ENCODE measurements around the gene CYBRD1.
"Not testable (repeated sequence)": the region's sequence is repeated elsewhere in the genome, so short reads cannot be mapped to it uniquely, and the experiment has no call there.

CYBRD1 gene, protein sequence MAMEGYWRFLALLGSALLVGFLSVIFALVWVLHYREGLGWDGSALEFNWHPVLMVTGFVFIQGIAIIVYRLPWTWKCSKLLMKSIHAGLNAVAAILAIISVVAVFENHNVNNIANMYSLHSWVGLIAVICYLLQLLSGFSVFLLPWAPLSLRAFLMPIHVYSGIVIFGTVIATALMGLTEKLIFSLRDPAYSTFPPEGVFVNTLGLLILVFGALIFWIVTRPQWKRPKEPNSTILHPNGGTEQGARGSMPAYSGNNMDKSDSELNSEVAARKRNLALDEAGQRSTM

DNA sequence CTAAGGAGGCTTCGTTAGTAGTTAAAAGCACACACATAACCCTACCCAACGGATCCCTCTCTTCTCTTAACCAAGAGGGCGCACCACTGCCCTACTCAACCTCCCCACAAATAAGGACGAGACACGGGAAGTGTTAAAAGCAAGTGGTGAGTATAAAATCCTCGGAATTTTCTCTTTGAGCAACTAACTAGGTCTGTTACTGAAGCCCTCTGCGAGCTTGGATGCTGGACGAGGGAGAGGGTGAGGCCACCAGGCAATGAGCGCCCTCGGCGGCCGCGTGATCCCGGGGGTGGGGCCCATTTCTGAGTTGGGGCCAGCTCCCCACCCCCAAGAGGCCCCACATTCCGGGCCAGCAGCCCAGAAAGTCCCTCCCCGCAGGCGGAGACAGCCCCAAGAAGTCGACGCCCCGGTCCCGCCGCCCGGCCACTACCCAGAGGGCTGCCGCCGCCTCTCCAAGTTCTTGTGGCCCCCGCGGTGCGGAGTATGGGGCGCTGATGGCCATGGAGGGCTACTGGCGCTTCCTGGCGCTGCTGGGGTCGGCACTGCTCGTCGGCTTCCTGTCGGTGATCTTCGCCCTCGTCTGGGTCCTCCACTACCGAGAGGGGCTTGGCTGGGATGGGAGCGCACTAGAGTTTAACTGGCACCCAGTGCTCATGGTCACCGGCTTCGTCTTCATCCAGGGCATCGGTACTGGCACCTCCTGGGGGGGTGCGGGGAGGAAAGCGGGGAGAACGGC is at the start of gene CYBRD1:
TSS of gene CYBRD1 (plus strand) at position 423 of the 736 bp plus-strand sequence. CDS start at position 495, 72 bp downstream.
- DNase-seq, result peak; percentile 2

DNA sequence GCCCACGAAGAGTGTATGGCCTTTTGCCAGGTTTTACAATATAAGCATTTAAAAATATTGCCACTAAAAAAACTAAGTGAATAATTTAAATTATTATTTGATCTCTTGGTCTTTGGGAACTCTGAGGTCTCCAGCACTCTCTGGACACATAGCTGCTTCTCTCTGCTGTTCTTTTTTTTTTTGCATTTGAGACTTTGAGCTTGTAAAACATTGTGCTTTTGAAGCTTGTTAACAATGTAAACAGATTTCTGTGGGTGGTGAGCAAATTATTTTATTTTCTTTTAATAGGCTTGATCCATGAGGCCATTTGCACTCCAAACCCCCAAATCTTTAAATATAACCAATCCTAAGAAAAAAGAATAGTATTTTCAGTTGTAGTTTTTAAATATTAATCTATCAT is 46.3 kb upstream of the CYBRD1 start:
- no peak for DNase-seq

DNA sequence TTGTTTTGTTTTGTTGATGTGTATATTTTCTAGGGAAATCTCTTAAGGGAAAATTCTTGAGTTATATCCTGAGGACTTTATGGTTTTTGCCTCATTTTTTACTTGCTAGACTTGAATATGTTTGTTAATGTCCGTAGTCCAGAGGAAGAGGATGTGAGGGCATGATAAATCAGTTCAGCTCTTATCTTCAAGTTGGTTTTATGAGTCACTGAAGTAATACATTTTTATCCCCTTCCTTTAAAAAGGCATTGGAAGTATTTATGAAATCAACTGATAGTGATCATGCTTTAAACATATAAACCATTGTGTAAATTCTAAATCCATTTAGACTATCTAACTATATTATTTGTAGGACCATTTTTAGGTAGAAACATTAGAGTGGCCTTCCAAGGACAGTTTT is 43.9 kb upstream of the CYBRD1 start:
- DNase-seq, result no peak

DNA sequence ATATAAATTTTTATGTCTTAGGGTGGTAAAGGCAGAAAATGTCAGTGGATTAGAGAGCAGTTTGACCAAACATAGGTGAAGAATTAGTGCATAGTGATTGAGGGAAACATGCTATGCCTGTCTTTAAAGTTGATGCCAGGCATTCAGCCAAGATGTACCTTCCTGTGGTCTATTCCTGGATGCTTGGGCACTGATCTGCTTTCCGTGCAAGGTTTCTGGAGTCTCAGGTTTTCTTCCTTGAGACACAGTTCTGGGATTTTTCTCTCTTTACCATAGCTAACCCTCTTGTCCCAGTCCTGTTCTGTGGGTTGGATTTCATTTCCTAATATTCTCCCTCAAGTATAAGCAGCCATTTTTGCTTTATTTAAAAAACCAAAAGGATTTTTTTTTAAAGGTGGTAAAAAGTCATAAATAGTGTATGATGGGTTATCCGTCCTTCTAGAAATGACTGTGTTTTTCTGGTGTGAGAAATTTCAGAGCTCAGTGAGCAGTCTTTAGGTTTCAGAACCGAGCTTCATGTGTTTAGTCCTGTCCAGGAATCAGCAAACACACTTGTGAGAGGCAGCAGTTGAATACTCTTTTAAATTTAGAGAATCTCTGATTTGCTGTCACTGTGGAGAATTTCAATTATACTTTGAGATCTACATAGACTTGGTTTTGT is 43.0 kb upstream of the CYBRD1 start:
- DNase-seq, result no peak

DNA sequence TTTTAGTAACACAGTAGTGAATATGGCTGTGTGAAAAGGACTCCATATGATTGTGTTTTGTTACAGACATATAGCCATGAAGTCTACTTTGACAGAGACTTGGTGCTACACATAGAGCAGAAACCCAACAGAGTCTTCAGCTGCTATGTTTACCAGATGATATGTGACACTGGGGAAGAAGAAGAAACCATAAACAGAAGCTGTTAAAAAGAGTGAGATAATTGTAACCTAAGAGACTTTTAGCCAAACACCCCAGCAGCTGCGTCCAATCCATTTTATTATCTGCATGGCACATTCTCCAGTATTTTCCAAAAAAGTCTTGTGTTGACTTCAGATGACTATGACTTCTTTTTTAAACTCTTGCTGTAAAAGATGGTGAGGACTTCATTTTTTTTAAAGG is 41.4 kb upstream of the CYBRD1 start:
- no peak for DNase-seq

DNA sequence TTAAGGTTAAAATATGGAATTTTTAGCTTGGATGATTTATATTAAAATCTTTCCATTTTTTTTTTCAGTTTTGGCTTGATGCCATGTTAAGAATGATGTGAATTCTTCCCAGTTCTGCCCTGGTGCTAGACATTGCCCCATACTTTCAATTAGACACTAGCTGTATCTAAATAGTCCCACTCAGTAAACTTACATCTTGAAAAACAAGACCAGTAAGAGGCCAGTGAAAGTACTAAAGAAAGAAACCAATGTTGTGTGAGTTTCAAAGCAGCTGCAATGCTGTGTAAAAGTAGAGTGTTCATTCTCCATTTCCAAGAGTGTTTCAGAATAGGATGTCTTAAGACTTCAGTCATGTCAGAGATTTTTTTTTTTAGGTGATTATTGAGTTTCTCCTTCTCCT is 40.0 kb upstream of the CYBRD1 start:
- no peak for DNase-seq

DNA sequence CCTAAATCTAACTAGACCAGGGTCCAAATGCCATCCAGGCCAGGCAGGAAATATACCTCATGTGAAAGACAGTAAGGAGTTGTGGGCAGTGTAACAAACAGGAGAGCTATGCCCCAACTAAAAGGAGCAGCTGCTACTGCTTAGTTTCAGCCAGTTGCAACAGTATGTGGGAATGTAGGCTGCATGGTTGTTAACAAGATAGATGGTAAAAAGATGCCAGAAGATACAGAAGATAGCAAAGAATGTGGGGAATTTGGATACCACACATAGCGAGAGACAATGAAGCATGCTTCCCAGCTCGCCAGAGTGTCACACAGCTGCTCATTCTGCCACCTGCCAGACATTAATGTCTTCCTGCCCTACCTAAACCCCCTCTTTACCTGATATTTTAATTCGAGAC is 39.4 kb upstream of the CYBRD1 start:
- no peak for DNase-seq

DNA sequence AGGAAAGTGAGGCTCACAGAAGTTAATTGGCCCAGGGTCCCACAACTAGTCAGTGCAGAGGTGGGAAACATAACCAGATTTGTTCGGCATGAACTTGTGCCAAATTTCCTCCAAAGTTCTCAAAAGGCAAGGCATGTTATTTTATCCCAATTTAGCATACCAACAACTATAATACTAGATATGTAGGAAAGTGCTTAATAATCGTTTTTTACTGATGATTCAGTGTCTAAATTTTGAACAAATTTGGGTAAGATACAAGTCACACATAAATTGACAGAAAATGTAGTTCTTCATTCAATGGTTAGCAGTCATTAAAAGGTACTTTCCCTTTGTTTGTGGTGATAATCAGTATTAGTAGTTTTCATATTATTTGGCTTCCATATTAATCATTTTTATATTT is 38.5 kb upstream of the CYBRD1 start:
- no peak for DNase-seq

DNA sequence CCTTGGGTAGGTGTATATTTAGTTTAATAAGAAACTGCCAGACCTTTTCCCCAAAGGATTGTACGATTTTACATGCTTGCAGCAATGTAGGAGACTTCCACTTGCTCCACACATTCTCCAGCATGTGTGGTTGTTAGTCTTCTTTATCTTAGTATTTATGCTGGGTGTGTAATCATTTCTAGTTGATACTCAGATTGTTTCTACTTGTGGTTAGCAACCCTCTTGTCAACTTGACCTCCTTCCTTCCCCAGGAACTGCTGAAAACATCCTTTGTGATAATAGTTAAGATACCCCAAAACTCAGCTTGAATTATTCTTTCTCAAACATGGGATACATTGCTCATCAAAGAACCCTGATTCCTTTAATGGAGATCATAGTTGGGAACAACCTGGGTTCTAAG is 37.2 kb upstream of the CYBRD1 start:
- no peak for DNase-seq

DNA sequence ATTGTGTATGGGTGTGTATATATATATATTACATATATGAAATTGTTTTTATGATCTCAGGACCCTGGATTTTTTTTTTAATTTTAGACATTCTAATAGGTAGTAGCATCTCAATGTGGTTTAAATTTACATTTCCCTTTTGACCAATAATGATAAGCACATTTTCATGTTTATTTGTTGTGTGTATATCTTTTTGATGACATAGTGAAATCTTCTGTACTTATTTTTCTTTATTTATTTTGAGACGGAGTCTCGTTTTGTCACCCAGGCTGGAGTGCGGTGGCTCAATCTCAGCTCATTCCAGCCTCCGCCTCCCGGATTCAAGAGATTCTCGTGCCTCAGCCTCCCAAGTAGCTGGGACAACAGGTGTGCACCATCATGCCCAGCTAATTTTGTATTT is 35.1 kb upstream of the CYBRD1 start:
- no peak for DNase-seq

DNA sequence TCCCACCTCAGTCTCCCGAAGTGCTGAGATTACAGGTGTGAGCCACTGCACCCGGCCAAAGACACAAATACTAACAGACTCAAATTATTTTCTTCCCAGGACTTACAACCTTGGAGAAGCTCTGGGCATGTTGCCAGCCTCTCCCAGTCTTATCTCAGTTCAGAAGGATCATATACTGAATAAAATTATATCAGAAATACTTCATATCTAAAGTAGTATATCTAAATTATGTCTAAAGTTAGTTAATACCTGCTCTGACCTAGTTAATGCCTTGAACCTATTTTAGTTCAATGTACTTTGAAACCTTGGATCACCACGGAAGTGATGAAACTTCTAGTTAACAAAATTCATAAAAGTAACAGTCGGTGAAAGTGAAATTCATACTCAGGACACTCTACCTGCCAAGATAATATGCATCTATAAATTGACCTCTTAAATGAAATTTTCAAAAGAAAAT is 34.4 kb upstream of the CYBRD1 start:
- no peak for DNase-seq

DNA sequence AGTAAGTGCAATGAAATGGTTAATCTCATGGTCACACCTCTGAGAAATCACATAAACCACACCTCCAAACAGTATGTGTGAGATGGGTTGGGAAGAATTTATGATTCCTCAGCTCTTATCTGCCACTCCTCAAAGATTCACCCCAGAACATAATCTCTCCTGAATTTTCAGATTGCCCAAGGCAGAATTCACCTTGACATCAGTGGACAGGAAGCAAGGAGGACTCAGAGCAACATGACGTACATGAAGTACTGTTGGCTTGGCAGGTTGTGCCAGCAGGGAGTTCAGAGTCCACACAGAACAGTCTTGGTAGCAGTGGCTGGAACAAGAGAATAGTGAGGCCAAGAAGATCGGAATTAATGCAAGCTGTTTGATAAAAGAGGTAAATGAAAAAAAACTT is 31.7 kb upstream of the CYBRD1 start:
- DNase-seq, result no peak

DNA sequence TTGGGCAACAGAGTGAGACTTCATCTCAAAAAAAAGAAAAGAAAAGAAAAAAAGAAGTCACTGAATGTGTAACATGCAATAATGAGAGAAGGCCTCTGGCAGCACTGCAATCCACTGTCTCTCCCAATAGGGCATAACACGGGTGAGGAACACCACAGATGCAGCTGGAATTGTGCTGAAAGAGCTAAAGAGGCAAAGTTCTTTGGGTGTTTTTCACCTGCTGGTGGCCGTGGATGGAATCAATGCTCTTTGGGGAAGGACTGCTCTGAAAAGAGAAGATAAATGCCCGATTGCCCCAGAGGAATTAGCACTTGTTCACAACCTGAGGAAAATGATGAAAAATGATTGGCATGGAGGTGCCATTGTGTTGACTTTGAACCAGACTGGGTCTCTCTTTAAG is 31.0 kb upstream of the CYBRD1 start:
- no peak for DNase-seq

DNA sequence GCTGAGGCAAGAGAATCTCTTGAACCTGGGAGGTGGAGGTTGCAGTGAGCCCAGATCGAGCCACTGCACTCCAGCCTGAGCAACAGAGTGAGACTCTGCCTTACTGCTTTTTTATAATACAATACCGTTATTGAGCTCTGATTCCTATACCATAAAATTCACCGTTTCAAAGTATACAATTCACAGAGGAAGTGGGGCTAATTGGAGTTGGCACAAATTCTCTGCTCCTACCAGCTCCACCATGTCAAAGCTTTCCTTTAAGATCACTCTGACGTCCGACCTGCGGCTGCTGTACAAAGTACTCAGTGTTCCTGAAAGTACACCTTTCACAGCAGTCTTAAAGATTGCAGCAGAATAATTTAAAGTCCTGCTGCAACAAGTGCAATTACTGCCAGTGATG is 29.6 kb upstream of the CYBRD1 start:
- no peak for DNase-seq

DNA sequence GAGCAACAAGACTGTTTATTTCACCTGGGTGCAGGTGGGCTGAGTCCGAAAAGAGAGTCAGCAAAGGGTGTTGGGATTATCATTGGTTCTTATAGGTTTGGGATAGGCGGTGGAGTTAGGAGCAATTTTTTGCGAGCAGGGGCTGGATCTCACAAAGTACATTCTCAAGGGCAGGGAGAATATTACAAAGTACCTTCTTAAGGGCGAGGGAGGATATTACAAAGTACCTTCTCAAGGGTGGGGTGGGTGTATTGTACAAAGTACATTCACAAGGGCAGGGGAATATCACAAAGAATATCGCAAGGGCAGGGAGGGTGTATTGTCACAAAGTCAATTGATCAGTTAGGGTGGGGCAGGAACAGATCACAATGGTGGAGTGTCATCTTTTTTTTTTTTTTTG is 24.6 kb upstream of the CYBRD1 start:
- not testable (repeated sequence) for DNase-seq

DNA sequence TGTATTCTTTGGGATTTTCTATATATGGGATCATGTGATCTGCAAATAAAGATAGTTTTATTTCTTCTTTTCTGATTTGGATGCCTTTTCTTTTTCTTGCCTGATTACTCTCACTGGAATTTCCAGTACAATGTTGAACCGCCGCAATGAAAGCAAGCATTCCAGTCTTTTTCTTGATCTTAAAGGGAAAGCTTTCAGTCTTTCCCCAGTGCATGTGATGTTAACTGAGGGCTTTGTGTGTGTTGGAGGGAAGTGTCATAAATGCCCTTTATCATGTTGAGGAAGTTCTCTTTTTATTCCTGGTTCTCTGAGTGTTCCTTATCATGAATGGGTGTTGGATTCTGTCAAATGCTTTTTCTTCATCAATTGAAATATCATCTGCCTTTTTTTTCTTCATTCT is 16.9 kb upstream of the CYBRD1 start:
- no peak for DNase-seq

DNA sequence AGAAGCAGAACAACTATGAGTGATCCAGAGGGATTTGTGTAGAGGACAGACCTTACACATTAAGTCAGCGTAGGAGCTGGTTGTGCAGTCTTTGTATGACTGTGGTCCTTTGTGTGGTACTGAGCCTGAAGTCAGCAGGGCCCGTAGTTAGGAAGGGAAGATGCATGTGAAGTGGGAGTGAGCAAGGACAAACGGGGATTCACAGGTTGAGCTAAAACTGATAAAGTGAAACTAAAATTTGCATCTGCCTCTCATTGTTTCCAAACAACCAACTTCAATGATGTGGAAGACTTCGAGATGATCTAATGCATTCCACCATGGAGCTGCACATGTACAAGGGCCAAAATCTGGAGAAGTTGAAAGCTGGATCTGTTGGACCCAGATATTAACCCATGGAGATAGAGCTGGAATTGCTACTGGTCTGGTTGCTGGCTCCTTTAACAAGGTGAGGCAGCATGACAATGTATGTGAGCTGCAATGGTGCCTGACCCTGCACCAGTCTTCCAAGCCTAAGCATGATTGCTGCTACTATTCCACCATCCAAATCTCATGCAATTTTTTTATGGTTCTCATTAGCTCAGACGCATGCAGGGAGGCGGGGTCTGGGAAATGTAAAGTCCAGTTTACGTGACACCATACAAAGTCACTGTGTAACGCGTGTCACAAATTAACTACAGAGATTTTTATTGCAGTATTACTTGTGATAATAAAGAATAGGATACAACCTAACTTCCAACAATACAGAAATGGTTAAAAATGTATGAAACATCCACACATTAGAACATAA is 12.1 kb upstream of the CYBRD1 start:
- DNase-seq, result no peak

DNA sequence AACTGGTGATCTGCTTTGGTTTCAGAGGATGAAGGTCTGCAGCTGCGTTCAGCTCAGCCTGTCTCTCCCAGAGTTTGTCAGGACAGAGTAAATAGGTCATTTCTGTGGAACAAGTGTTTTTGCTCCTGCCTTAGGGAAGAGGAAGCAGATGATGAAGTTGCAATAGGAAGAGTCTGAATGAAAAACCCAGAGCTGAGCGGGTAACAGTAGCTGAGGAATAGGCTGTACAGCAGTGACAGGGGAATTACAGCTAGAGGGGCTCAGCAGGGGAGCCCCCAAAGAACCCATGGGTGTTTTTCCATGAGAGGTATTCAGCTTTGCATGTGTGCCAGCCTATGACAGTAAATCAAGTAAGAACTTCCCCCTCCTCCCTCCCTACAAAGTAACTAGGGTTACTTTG is 10.3 kb upstream of the CYBRD1 start:
- no peak for DNase-seq

DNA sequence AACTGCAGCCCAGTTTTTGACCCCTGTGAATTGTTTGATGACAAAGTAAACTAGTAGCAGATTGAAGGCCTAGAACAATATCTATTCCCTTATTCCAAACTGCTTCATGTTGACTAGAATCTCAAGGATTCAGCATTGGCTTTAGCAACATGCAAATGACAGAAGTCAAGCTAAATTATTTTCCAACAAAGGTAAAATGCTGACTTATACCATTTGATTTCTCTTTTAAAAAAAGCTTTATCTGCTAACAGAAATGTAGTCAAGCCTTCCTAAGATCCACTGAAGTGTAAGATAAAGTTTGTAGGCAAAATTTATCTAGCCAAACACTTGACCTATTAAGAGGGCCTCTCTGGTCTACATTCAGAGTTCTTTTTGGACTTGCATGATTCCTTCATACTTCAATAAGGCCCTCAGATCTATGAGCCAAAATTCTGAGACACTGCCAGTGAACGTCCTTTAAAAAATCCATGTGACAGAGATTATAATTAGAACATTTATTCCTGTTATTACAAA is 9.5 kb upstream of the CYBRD1 start:
- DNase-seq, result no peak

DNA sequence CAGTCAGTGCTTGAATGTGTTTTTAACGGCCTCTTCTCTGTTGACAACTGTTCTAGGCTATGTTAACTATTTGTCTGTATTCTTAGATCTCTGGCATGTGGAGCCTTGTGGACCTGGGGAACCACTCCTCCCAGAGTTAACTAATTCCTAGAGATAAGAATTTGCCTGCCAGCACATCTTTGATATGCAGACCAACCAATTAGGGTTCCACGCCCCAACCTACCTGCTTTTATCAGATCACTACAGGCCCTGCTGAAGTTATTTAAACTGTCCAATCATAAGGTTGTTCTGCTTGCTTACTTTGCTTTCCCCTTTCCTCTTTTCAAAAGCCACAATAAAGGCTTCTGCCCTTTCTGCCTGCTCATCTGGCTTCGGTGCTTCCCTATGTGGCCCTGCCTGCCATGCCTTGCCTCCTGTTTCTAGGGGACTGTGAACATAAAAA is 8.5 kb upstream of the CYBRD1 start:
- no peak for DNase-seq

DNA sequence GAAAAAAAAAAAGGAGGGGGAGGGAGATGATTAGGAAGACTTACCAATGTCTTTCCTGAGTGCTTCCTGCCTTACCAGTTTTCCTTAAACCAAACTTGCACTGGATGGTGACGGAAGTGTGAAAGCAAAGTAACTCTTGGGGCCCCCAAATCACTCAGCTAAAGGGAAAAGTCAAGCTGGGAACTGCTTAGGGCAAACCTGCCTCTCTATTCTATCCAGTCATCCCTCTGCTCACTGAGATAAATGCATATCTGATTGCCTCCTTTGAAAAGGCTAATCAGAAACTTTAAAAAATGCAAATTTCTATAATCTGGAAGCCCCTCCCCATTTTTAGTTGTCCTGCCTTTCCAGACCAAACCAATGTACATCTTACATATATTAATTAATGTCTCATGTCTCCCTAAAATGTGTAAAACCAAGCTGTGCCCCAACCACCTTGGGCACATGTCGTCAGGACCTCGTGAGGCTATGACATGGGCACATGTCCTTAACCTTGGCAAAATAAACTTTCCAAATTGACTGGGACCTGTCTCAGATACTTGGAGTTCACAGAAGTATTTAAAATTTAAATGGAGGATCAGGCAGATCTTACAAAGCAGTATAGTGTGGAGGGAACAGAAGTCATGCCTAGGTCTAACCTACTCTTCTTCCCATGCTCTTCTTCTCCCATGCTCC is 7.2 kb upstream of the CYBRD1 start:
- DNase-seq, result no peak

DNA sequence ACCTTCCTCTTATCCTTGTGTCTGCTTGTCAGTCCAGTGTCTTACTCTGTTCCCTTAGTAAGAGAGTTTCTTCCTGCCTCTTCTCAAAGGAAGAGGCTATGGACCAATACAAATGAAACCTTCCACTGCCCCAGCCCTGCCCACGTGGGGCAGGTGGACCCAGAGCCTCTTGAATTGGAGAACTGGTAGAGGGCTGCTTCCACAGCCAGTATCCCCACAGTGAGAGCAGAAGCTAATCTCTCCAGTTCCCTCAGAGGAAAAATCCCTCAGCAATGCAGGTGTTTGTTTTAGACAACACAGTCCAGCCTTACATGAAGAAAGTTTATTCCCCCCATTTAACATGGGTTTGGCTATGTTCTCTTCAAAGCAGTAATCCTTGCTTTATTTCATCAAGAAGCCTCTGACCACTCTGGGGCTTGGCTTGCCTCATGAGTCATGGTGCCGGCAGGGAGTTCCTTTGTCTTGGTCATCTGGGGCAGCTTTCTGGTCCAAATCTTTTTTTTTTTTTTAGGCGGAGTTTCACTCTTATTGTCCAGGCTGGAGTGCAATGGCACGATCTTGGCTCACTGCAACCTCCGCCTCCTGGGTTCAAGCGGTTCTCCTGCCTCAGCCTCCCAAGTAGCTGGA is 6.5 kb upstream of the CYBRD1 start:
- DNase-seq, result no peak

Measured in NCI-H510A (cell line).